ENCODE results near the gene SH3PXD2A.
A peak's percentile ranks its signal among the peaks of the same experiment; 100 is the strongest.

The SH3PXD2A gene

DNA sequence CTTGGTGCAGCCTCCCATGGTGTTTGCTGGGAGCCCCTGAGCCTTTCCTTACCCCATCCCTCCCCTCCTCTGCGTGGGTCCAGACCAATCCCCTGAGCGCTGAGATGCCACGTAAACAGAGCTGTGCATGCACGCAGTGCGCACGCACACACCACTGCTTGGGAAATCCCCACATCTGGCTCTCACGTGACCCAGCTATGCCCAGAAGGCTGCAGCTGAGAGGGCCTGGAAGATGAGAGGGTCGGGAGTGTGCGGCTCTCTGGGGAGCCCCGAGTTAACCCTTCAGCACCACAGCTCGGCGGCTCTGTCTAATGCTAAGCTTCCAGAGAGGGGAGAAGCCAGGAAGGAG, 177.2 kb downstream of the SH3PXD2A start:
- in situ Hi-C loops (cut with HindIII; ENCODE audit: low sequenced_read_pairs) = no loop called here
- TF ChIP-seq, protein P1, sequence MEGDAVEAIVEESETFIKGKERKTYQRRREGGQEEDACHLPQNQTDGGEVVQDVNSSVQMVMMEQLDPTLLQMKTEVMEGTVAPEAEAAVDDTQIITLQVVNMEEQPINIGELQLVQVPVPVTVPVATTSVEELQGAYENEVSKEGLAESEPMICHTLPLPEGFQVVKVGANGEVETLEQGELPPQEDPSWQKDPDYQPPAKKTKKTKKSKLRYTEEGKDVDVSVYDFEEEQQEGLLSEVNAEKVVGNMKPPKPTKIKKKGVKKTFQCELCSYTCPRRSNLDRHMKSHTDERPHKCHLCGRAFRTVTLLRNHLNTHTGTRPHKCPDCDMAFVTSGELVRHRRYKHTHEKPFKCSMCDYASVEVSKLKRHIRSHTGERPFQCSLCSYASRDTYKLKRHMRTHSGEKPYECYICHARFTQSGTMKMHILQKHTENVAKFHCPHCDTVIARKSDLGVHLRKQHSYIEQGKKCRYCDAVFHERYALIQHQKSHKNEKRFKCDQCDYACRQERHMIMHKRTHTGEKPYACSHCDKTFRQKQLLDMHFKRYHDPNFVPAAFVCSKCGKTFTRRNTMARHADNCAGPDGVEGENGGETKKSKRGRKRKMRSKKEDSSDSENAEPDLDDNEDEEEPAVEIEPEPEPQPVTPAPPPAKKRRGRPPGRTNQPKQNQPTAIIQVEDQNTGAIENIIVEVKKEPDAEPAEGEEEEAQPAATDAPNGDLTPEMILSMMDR (IDR thresholded peaks at IDR 0.05; ENCODE audit: low read depth, low read length) = no peak
- peak; percentile 89 for DNase-seq (ENCODE audit: low read depth, low spot score)
- peak overlapping the region; percentile 10 for H3K4me3 ChIP-seq (ENCODE audit: low read depth, low read length)

DNA sequence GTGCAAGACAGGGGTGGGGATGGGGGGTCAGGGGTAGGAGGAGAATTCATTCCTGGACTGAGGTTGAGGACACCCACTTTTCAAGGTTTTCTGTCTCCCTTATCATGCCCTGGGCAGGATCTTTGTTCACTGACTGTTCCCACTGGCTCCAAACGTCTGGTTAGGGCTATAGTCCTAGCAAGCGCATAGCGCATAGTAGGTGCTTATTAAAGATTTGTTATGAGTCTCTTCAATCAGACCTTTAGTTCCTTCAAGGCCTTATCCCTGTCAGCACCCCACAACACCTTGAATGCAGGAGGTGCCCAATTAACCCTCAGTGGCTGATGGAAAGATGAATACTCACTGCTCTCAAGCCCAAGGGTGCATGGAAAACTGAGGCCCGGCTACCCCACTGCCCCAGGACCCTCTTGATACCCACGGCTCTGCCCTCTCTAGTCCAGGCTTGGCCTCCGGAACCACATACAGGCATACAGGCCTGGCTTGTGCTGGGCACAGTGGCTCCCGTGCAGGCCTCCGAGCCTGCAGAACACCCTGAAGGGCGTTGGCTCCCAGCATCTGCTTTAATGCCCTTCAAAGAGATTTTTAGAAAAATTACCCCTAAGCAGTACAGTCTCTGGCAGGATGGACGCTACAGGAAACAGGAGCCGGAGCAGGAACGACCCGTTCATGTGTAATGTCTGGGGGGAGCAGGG, 177.7 kb downstream of the SH3PXD2A start:
- TF ChIP-seq, protein P1 (IDR thresholded peaks at IDR 0.05; ENCODE audit: low read depth, low read length) = no peak
- in situ Hi-C loops (cut with HindIII; ENCODE audit: low sequenced_read_pairs) = no loop called here
- DNase-seq (ENCODE audit: low read depth, low spot score) = no peak
- H3K4me3 ChIP-seq (ENCODE audit: low read depth, low read length) = peak overlapping the region; percentile 10

DNA sequence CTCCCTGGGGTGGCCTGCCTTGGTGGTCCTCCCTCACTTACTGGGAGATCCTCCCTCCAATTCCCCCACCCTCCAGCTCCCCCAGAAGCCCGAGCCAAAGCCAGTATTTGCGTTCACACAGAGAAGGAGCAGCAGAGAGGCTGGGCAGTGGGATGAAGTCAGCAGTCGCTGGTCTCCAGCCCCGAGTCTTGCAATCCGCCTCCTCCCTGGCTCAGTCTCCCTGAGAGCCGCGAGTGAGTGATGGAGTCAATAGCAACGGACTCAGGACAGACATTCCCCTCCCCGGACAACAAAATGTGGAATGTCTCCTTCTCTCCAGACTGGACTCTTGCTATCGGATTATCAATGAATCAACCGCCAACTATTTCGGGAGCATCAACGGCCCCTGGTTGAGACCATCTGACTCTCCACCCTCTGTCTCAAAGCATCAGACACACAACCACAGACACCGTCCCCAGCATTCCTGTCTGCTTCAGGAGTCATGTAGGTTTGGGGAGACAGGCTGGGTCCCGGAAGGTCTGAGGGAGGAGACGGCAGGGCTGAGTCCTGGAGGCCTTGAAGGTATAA, 178.4 kb downstream of the SH3PXD2A start:
- TF ChIP-seq, protein P1 (IDR thresholded peaks at IDR 0.05; ENCODE audit: low read depth, low read length) = no peak
- in situ Hi-C loops (cut with HindIII; ENCODE audit: low sequenced_read_pairs) = no loop called here
- H3K4me3 ChIP-seq (ENCODE audit: low read depth, low read length) = no peak overlapping the region
- peak; percentile 78 for DNase-seq (ENCODE audit: low read depth, low spot score)

DNA sequence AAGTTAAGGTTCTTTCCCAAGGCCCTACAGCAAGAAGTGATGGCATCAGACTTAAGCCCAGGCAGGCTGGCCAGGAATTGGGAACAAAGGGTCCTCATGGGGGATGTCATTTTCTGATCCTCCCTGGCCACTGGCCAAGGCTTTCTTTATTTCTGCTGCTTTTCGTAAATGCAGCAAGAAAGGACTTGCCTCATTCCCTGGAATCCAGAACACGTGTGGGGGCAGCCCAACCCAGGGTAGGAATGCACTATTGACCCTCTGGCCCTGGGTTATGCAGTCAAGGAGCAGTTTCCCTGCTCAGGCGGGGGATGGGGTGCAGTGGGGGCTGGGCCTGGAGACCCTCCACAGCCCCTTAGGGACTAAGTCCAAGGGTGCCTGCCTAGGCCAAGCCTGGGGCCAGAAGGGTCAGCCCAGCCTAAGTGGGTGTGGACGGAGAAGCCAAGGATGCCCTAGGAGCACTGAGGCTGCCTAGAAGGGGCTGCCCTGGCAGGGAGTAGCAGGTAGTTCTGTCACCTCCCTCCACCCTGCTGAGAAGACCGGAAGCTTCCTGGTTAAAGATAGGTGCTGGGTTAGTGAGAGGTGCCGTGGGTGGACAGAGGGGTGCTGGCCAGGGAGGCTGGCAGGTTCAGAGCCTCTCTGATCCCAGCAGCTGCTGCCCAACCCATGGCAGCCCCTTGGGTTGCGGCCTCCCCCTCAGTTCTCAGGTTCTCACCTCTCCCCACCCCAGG, 179.2 kb downstream of the SH3PXD2A start:
- TF ChIP-seq, protein P1 (IDR thresholded peaks at IDR 0.05; ENCODE audit: low read depth, low read length) = no peak
- DNase-seq (ENCODE audit: low read depth, low spot score) = no peak
- in situ Hi-C loops (cut with HindIII; ENCODE audit: low sequenced_read_pairs) = no loop called here
- H3K4me3 ChIP-seq (ENCODE audit: low read depth, low read length) = no peak overlapping the region

DNA sequence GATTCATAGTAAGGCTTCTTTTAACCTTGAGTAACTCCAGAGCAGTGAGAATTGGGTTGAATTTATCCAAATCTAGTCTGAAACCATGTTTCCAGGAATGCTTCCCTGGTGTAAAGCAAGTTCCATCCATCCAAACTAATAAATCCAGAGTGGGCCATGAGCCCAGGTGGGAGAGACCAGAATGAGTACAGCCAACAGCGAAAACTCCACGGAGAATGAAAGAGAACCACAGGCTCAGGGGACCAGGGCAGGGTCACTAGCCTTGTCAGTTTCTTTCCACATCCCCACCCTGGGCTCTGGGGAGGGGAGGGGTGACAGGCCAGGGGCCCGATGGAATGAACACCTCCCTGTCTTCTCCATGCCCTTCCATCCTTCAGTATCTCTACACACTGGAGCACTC, 181.8 kb downstream of the SH3PXD2A start:
- no peak overlapping the region for H3K4me3 ChIP-seq (ENCODE audit: low read depth, low read length)
- in situ Hi-C loops (cut with HindIII; ENCODE audit: low sequenced_read_pairs) = no loop called here
- TF ChIP-seq, protein P1 (IDR thresholded peaks at IDR 0.05; ENCODE audit: low read depth, low read length) = no peak
- DNase-seq (ENCODE audit: low read depth, low spot score) = no peak

DNA sequence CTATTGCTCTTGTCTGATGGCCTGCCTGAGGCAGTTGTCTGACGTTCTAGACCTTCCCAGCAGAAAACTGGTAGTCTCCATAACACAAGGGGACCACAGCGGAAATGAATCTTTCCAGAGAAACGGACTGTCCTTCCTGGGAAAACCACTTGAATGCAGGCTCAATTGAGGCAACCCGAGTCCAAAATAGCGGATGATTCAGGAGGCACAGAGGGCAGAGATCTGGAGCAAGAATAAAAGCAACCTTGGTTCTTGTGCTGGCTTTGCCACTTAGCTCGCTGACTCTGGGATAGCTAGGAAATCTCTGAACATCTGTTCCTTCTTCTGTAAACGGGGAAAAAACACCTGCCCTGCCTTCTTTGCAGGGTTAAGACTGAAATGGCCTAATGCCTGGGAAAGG, 183.0 kb downstream of the SH3PXD2A start:
- TF ChIP-seq, protein P1 (IDR thresholded peaks at IDR 0.05; ENCODE audit: low read depth, low read length) = no peak
- no peak overlapping the region for H3K4me3 ChIP-seq (ENCODE audit: low read depth, low read length)
- in situ Hi-C loops (cut with HindIII; ENCODE audit: low sequenced_read_pairs) = no loop called here
- DNase-seq (ENCODE audit: low read depth, low spot score) = no peak
